NCI-H82 (cell line): ENCODE measurements around the gene MTMR11.
"Not testable (repeated sequence)": the region's sequence is repeated elsewhere in the genome, so short reads cannot be mapped to it uniquely, and the experiment has no call there.

Experiments used
- DNase-seq: peaks from one replicate; lab custom pipeline; 2025; lab: John Stamatoyannopoulos, UW

The MTMR11 gene

DNA sequence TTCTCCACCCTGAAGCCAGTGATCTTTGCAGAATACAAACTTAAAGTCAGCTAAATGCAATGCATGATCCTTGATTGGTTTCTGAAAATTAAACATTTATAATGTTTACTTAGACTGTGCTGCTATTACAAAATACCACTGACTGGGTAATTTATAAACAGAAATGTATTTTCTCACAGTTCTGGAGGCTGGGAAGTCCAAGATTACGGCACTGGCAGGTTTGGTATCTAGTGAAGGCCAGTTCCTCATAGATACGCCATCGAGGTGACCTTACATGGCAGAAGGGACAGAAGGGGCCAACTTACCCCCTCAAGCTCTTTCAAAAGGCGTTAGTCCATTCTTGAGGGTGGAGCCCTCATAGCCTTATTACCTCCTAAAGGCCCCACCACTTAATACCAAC is 40.1 kb downstream of the MTMR11 start:
- DNase-seq: no peak

DNA sequence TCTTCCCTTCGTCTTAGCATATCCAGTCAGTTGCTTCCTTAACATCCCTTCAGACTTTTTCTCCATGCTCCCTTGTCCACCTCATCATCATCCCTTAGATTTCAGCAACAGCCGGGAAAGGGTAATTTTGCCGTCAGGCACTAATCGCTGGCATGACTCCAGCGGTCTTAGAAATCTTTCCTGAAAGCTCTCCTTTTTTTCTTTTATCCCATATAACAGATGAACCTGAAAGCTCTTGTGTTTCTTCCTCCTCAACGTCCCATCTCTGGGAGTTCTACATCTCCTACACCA is 47.7 kb downstream of the MTMR11 start:
- peak; percentile 79 for DNase-seq

DNA sequence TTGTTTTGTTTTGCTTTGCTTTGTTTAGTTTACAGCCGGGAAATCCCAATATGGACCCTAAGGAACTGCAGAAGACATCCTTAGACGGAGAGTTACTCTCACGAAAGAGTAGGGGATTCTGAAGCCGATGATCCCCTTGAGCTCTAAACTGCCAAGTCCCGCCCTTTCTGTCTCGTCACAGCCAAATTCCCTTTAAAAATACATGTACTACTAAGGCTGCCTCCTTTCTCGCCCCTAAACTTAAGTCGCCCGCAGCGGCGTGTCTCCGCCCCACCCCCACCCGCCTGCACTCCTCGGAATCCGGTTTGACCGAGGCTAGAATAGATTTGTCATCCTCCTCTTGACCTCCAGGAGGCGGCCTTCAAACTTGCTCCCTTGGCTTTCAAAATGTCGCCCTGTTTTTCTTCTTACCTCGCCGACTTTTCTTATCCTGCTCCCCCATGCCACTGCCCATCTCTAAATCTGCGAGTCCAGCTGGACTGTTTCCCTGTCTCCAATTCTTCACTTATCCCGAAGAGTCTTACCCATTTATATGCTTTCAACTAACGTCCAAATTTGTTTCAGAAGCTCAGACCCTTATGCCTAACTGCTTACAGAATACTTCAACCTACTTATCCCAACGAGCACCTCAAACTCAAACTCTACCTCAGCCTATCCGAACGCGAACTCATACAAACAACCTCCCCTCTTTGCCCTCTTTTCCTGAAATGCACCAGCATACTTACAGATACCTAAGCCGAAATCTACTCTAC is 48.3 kb downstream of the MTMR11 start:
- DNase-seq: peak; percentile 99

DNA sequence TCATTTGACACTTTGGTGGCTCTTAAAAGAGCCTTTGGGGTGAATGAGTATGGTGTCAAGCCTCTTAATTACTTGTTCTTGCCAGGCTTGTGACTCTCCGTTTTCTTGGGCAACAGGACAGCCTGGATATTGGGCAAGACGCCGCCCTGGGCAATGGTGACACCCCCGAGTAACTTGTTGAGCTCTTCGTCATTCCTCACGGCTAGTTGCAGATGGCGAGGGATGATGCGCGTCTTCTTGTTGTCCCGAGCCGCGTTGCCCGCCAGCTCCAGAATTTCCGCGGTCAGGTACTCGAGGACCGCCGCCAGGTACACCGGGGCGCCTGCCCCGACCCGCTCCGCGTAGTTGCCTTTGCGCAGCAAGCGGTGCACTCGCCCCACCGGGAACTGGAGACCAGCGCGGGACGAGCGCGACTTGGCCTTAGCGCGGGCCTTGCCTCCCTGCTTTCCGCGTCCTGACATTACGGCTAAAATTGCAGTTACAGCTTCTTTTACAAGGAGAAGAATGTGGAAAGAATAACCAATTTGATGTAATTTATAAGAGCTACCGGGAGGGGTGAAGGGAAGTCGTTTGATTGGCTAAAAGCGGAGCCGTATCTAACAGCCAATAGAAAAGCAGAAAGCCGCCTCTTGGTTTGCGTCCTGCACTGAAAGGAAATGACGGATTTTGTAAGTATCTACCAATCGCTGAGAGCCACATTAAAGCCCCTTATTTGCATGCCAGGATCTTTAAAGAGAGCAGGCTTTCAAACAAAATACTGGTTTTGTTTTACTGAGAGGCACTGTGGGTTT is 49.0 kb downstream of the MTMR11 start:
- peak; percentile 99 for DNase-seq

DNA sequence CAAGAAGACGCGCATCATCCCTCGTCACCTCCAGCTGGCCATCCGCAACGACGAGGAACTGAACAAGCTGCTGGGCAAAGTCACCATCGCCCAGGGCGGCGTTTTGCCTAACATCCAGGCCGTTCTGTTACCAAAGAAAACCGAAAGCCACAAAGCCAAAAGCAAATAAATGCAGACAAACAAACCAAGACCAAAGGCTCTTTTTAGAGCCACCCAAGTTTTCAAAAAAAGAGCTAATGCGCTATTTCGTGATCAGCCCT is 49.6 kb downstream of the MTMR11 start:
- not testable (repeated sequence) for DNase-seq

DNA sequence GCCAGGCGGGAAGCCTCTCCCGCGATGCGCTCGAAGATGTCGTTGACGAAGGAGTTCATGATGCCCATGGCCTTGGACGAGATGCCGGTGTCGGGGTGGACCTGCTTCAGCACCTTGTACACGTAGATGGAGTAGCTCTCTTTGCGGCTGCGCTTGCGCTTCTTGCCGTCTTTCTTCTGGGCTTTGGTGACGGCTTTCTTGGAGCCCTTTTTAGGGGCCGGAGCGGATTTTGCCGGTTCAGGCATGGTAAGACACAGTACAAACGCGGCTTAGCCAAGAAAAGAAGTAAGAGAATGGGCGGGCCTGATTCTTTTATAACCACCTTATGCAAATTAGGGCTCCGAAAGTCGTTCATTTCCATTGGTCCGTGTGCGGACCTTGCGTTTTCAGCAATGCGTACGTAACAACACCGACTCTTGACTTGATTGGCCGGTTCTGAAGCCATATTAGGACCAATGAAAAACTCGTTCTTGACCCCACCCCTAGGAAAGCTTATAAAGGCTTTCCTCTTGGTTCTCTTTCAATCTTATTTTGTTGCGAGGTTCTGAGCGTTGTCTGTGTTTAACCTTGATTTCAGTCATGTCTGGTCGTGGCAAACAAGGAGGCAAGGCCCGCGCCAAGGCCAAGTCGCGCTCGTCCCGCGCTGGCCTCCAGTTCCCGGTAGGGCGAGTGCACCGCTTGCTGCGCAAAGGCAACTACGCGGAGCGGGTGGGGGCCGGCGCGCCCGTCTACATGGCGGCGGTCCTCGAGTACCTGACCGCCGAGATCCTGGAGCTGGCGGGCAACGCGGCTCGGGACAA is 50.1 kb downstream of the MTMR11 start:
- peak; percentile 100 for DNase-seq

DNA sequence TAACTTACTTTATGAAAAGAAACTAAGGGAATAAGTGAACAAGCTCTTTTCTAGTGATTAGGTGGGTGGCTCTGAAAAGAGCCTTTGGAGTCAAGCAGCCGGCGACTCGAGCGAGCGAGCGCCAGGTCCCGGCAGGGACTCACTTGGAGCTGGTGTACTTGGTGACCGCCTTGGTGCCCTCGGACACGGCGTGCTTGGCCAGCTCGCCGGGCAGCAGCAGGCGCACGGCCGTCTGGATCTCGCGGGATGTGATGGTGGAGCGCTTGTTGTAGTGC is 50.6 kb downstream of the MTMR11 start:
- not testable (repeated sequence) for DNase-seq

DNA sequence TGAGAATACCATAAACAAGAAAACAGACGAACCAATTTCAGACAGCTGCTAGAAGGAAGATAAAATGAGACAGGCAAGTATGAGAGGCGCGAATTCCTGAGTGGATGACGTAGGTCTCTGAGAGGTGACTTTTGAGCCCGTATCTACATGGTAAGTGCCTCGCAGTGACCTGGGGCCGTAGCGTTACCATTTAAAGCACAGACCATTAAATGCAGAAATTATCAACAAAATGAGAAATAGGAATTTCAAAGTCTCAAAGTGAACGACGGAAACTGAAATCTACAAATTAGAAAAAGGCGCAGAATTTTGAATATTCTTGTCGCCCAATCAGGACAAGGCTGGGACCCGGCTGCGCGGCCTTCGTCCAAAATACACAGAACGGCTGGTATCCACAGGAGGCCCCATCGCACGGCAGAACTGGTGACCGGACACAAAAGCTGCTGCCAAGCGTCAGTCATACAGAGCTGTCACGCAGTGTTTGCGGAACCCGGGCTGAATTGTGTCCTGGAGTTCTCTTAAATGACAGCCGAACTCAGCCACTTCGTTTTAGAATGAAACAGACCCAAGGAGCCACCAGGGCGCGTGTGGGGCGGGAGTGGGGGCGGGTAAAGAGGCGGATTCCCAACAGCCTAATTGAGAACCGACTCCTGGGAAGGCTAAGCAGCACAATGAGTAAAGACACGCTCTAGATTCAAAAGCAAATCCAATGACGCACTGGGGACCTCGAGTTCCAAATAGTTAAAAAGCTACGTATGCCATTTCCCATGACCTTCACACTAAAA is 51.1 kb downstream of the MTMR11 start:
- peak; percentile 98 for DNase-seq

DNA sequence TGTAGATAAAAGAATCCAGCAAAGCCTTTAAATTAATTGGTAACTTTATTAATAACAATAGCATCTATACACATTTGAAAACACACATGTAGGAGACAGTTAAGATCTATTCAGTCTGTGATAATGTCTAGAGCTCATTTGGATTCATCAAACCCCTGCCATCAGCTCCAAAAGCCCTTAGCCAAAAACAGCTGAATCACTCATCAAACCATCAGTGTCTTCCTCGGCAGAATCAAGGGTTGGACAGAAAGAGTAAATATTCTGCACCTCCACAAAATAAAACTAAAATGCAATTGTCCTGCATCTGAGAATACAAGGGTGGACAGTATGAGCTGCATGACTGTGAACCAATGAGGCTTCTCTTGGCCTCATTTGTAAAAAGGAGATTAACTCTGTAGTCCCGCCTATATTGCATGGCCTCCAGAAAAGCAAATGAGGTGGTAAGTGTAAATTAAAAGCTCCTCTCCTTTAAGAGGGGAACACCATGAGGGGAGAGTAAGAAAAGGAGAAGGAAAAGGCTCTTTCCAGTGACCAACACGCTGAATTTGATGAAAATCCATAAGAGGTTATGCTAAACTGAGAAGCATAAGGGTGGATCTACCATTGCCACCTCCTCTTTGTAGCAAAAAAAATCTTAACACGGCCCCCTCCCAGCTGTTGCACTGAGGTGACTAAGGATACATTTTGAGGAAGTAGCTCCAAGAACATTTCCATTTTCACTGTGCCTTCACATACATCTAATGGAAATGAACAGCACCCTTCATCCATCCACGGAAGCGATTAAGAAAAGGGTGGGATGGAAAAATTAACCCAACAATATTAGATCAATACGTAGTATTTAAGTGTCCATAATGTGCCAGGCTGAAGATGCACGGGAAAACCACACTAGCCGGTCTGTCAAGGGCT is 52.0 kb downstream of the MTMR11 start:
- peak; percentile 95 for DNase-seq

DNA sequence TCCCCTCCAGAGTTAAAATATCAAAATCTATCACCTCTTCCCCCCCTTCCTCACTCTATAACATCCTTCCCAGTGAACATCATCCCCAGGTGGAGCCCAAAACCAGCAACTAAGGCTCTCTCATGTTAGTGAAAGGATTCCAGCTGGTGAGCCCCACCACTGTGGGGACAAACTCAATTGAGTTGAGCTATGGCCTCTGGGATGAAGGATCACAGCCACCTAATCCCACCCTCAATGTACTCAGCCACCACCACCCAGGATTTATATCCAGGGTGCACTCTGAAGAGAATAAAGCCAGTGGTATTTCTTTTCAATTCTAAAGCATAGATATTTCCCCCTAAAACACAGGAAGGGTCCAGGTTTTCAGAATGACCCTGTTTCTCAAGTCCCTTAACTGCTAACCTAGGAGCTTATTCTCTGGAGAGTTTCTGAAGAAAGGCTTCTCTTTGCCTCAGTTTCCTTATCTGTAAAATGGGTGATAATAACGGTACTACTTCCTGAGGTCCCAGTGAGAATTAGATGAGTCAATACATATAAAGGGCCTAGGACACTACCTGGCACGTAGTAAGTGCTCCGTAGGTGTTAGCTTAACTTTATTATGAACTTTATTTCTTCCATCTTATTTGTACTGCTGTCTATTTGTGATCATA is 53.0 kb downstream of the MTMR11 start:
- peak; percentile 53 for DNase-seq

DNA sequence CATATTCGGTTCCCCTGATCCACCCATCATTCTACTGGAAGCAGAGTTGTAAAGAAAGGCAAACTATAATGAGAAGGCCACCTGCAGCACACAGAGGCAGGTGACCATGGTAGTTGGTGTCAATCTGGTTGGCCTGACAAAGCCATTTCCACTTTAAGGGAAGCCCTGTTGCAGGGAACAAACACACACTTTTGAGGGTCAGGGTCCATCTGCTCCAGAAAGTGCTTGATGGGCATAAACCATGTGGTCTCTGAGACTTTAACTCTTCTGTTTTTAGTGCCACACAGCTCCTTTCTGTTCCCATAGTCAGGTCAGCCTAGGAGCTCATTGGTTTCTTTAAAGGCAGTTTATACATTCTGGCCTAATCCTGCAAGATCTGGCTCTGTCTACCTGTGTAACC is 54.8 kb downstream of the MTMR11 start:
- DNase-seq: no peak

DNA sequence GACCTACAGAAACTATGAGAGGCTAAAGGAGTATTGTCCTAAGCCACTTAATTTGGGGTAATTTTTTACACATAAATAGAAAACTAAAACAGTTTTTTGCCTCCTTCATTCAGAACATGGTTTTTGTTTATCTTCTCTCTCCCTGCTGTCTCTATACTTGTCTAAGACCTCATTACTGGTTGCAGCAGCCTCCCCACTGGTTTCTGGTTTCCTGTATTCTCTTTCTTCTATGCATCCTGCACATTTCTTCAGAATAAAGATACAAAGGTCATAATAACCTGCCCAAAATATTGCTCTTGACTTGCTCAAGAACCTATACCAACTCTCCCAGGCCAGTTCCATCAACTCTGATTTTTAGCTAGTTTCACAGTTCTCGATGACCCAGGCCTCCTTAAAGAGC is 57.1 kb downstream of the MTMR11 start:
- DNase-seq: no peak
